ENCODE measurements around the gene SGCD. TPM values are rescaled to one million over a fixed set of nuclear protein-coding genes. Genes with fewer than 3 reads are reported as not detected.

SGCD gene
- total and polyA plus RNA-seq, 11 donors: 17.4 to 150 (median 76.9) TPM

DNA sequence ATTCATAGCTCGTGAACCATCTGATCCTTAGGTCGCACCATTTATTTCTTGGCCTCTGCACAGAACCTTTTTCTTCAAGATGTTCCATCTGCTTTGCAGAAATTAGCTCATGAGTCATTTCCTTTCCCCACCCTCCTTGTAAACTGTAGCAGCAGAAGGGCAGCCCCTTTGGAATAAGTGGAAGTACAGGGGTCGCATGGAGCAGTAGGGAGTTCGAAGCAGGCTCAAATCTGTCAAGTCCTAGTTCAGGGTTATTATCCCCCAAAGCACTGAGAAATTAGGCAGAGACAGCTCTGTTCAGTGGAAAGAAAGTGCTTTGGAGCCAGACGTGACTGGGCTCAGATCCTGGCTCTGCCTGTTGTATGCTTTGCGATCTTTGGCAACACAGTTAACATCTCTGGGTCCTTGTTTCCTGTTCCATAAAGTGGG lies 84.2 kb downstream of the SGCD start:
- ATAC-seq (peak; percentile 43 to 79 (median 70)), DNase-seq (no peak)
- Histone ChIP-seq H3K27me3 (no peaks in the 10 kb centered on the region), H3K36me3 (no peaks in the 10 kb centered on the region), H3K4me3 (peak overlapping the region in 1 of 12 donors; percentile 20), H3K4me1 (peaks cover 0 to 48% (median 13%) of the 10 kb centered on the region in 12 donors), H3K9me3 (no peaks in the 10 kb centered on the region), H3K27ac (peak overlapping the region in 11 of 12 donors; percentile 5 to 73 (median 55))
- intact Hi-C loops (cut with DNase I): loop anchor here in 1 of 10 donors (10.0 kb wide), 1 partner anchor 64 kb away; no protein-coding TSS in a partner anchor
- WGBS, 4 donors: 27 to 41% (median 28%) methylated on average over 6 of the region's 6 CpGs
- TF ChIP-seq POLR2A (IDR thresholded peaks at IDR 0.05): no peak
- TF ChIP-seq CTCF (IDR thresholded peaks at IDR 0.05): no peak

- TF ChIP-seq POLR2A (IDR thresholded peaks at IDR 0.05): no peak
- no peak for TF ChIP-seq CTCF (IDR thresholded peaks at IDR 0.05)
- Histone ChIP-seq H3K4me1 (peaks cover 0 to 43% (median 13%) of the 10 kb centered on the region in 12 donors), H3K36me3 (no peaks in the 10 kb centered on the region), H3K9me3 (no peaks in the 10 kb centered on the region), H3K27ac (peak overlapping the region in 9 of 12 donors; percentile 15 to 73 (median 56)), H3K27me3 (no peaks in the 10 kb centered on the region), H3K4me3 (no peak overlapping the region)
- DNase-seq: no peak
- intact Hi-C loops (cut with DNase I): loop anchor here in 1 of 10 donors (10.0 kb wide), 1 partner anchor 63 kb away; no protein-coding TSS in a partner anchor
- 74 to 86% (median 84%) methylated on average over 2 of the region's 2 CpGs for WGBS, 4 donors
- no peak for ATAC-seq
Measured at GRCh38 chr5:156411957-156412356, 85.0 kb downstream of the SGCD start.

DNA sequence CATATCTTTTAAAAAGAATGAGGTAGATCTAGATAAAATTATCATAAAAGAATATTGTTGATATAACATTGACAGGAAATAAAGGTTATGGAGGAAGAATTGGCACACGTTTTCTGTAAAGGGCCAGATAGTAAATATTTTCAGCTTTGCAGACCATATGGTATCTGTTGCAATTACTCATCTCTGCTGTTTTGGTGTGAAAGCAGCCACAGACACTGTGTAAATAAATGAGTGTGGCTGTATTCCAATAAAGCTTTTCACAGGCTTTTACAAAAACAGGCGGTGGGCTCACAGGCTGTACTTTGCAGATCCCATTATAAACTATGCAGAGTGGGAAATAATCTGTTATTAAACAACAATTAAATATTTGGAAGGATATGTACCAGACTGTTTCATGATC lies 87.4 kb downstream of the SGCD start:
- TF ChIP-seq POLR2A (IDR thresholded peaks at IDR 0.05) (no peak), CTCF (IDR thresholded peaks at IDR 0.05) (no peak)

DNA sequence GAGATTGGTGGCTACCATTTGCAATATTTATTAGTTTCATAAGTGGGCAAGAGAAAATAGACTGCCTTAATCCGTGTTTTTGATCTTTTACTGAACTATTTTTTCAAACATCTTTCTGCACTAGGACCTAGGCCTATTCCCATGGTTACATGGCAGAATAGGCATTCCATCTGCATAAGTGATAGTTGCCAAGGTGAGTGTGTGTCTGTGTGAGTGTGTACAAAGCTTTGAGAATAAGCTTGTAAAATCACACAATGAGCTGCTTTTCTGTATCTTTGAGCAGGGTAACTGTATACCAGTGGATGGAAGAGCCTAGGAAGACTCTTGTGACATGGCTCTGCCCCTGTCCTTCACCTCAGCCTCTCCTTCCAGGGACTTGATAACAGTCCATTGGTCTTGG lies 92.7 kb downstream of the SGCD start:
- H3K9me3 ChIP-seq: no peaks in the 10 kb centered on the region
- no peak overlapping the region for H3K4me3 ChIP-seq
- 88 to 93% (median 90%) methylated on average over 1 of the region's 1 CpG for WGBS, 4 donors
- peaks cover 0 to 29% (median 6%) of the 10 kb centered on the region in 12 donors for H3K4me1 ChIP-seq
- no peak for ATAC-seq
- intact Hi-C loops (cut with DNase I): loop anchor here in 1 of 10 donors (10.0 kb wide), 1 partner anchor 55 kb away; no protein-coding TSS in a partner anchor
- no peak for TF ChIP-seq POLR2A (IDR thresholded peaks at IDR 0.05)
- no peak for TF ChIP-seq CTCF (IDR thresholded peaks at IDR 0.05)
- H3K36me3 ChIP-seq: no peaks in the 10 kb centered on the region
- H3K27ac ChIP-seq: no peak overlapping the region
- no peaks in the 10 kb centered on the region for H3K27me3 ChIP-seq
- no peak for DNase-seq

More for the DNA sequence above, 87.4 kb downstream of the SGCD start:
- 52 to 60% (median 56%) methylated on average over 2 of the region's 2 CpGs for WGBS, 4 donors
- peaks cover 0 to 38% (median 13%) of the 10 kb centered on the region in 12 donors for H3K4me1 ChIP-seq
- DNase-seq: no peak
- intact Hi-C loops (cut with DNase I): loop anchor here in 1 of 10 donors (10.0 kb wide), 1 partner anchor 60 kb away; no protein-coding TSS in a partner anchor
- H3K27ac ChIP-seq: peak overlapping the region in 1 of 12 donors; percentile 37
- no peaks in the 10 kb centered on the region for H3K36me3 ChIP-seq
- H3K27me3 ChIP-seq: no peaks in the 10 kb centered on the region
- H3K4me3 ChIP-seq: no peak overlapping the region
- ATAC-seq: peak in 1 of 4 donors; percentile 23
- H3K9me3 ChIP-seq: no peaks in the 10 kb centered on the region

Data from heart left ventricle (tissue), 16 donors.